NCI-H82 treated with DMSO at 0.1 percent for 48 hours (cell line): ENCODE measurements around the gene TADA2A.
"Not testable (repeated sequence)": the region's sequence is repeated elsewhere in the genome, so short reads cannot be mapped to it uniquely, and the experiment has no call there.

Experiments used
- DNase-seq: peaks from one replicate; lab custom pipeline; 2025; ENCODE audit not compliant: unreplicated experiment; lab: John Stamatoyannopoulos, UW

Gene TADA2A

DNA sequence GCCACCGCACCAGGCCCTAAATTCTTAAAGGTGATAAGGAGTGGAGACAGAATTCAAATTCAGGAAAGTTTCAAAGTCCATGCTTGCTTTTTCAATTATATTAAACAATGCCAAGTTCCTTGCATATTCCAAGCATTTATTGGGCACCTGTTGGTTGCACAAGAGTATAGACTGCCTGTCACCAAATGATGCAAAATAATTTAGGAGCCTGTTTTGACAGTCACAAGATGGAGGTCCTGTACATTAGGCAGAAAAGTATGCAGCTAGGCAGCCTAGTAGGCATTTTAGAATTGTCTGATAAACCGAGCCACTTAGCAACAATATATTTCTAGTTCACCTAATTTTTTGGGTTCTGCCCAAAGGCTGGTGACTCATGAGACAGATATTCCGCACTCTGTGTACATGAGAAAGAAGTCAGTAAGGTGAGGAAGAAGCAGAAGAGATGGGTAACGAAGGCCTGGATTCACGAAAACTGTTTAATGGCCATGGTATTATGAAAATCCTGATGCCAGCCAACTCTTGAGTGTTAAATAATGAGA lies 7.4 kb upstream of the TADA2A start:
- DNase-seq, result no peak

DNA sequence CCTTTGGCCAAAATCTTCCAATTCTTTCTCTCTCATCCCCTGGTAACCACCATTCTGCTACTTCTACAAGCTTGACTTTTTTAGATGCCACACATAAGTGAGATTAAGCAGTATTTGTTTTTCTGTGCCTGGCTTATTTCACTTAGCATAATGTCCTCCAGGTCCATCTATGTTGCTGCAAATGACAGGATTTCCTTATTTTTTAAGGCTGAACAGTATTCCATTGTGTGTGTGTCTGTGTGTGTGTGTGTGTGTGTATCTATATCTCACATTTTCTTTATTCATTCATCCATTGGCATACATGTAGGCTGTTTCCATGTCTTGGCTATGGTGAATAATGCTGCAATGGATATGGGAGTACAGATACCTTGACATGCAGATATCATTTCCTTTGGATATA lies 6.2 kb upstream of the TADA2A start:
- DNase-seq, result no peak

DNA sequence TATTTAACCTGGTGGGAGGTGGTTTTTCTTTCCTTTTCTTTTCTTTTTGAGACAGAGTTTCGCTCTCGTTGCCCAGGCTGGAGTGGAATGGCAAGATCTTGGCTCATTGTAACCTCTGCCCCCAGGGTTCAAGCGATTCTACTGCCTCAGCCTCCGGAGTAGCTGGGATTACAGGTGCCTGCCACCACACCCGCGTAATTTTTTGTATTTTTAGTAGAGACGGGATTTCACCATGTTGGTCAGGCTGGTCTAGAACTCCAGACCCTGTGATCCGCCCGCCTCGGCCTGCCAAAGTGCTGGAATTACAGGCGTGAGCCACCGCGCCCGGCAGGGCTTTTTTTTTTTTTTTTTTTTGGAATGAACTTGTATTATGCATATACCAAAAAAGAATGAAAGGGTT lies 1.2 kb upstream of the TADA2A start:
- not testable (repeated sequence) for DNase-seq

DNA sequence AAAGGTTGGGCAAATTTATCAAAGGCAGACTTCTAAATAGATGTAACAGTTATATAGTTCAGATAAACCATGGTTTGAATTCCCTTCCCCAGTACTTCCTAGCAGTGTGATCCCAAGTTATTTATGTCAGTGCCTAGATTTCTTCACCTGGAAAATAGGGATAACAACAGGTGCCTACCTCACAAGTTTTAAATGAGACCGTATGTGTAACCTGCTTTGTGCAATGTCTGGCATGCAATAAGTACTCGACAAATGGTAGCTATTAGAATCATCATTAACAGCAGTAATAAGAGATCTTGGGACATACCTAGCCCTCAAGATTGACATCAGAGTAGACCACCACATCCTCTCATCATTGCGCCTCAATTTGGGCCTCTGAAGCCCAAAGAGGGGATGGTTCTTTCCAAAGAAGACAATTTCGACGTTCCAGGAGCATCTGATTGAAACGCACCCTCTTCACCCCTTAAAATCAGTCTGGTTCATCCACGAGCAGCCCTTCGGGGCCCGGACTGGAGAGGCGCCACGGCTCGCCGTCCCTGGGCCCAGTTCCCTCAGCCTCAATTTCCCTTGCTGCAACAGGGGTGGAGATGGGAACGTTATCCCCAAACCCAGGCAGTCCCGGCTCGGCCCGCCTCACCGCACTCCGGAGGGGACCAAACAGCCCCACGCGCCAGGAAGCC lies 591 bp upstream of the TADA2A start:
- no peak for DNase-seq

DNA sequence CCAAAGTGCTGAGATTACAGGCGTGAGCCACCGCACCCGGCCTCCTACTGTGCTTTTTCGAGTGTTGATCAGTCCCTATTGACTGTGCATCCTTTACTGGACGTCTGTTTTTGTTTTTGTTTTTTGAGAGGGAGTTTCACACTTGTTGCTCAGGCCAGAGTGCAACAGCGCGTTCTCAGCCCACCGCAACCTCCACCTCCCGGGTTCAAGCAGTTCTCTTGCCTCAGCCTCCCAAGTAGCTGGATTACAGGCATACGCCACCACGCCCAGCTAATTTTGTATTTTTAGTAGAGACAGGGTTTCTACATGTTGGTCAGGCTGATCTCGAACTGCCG lies 1.4 kb downstream of the TADA2A start:
- not testable (repeated sequence) for DNase-seq

DNA sequence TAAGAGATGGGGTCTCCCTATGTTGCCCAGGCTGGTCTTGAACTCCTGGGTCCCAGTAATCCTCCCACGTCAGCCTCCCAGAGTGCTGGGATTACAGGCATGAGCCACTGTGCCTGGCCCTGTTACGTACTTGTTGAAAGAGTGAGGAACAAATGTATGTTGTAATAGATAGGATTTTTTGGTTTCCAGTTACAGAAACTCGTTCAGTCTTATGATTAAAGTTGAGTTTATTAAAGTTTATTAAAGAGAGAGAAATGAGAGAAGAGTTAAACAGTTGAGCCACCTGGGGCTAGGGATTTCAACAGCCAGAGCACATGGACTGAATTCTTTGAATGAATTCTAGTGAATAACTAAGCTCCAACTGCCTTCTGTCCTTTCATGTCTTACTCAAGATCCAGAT lies 3.7 kb downstream of the TADA2A start:
- DNase-seq, result no peak

DNA sequence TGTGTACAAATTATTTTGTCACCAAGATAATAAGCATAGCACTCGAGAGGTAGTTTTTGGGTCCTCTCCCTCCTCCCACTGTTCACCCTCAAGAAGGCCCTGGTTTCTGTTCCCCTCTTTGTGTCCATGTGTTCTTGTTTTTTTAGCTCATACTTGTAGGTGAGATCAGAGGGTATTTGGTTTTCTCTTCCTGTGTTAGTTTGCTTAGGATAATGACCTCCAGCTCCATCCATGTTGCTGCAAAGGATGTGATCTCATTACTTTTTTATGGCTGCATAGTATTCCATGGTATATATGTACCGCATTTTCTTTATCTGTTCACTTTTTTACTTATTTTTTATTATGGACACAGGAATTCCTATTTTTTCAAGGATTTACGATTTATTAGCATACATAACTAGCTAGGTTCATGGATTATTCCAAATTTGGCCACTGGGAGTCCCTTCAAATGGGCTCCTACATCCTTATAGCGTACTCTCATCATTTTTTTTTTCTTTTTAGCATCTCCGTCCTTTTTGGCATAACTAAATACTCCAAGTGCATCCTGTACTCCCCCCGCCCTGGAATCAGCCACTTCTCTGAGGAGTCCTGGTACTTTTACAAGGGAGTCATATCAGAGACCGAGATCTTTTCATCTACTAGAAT lies 7.3 kb downstream of the TADA2A start:
- no peak for DNase-seq

DNA sequence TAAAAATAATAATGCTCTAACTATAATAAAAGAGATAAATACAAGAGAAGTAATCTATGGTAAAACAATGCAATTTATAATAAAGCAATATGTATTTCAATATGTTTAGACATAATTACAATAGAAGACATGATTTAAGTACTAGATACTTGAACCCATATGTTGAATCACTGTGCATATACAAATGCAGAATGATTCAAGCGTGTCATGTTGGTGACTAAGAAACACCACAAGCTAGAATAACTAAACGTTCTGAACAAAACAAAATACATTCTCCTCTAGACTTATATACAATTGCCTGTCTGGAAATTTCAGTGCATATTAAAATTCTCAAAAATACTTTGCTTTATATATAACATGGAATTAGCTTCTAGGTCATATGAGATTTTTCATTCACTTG lies 11.2 kb downstream of the TADA2A start:
- DNase-seq, result no peak

DNA sequence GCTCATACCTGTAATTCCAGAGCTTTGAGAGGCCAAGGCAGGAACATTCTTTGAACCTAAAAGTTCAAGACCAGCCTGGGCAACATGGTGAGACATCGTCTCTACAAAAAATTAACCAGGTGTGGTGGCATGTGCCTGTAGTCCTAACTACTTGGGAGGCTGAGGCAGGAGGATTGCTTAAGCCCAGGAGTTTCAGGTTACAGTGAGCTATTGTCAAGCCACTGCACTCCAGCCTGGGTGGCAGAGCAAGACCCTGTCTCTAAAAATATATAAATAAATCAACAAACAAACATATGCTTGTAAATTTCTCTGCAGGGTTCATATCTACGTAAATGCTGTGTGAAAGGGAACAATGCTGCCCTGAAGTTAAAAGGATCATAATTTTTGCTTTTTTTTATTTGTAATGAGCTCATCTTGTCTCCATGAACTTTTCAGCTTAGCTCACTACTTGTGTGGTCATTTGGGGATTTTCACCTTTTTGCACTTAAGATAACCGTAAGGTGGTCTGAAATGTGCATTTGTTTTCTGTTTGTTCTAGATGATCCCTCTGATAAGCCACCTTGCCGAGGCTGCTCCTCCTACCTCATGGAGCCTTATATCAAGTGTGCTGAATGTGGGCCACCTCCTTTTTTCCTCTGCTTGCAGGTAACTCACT lies 16.4 kb downstream of the TADA2A start:
- no peak for DNase-seq

DNA sequence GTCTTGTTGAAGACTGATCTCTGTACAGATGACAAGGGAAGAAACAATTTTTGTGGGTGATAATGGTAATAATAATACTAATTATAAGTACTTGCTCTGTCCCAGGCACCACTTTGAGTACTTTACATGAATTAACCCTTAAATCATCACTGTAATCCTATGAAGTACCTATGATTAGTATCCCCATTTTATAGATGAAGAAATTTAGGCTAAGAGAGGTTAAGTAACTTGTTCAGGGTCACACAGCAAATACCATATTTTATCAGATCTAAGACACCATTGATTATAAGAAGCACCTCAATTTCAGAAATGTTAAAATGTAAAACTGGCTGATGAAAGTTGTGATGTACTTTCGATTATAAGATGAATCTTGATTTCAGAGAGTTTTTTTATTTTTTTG lies 18.6 kb downstream of the TADA2A start:
- DNase-seq, result no peak

DNA sequence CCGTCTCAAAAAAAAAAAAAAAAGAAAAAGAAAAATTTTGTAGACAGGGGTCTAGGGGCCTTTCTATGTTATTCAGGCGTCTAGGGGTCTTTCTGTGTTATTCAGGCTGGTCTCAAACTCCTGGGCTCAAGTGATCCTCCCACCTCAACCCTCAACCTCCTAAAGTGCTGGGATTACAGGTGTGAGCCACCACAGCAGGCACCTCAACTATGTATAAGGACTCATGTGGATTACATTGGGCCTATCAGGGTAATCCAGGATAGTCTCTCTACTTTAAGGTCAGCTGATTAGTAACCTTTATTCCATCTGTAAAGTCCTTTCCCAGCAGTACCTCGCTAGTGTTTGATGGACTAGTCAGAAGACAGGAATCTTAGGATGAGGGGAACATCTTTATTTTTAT lies 22.4 kb downstream of the TADA2A start:
- DNase-seq, result no peak

DNA sequence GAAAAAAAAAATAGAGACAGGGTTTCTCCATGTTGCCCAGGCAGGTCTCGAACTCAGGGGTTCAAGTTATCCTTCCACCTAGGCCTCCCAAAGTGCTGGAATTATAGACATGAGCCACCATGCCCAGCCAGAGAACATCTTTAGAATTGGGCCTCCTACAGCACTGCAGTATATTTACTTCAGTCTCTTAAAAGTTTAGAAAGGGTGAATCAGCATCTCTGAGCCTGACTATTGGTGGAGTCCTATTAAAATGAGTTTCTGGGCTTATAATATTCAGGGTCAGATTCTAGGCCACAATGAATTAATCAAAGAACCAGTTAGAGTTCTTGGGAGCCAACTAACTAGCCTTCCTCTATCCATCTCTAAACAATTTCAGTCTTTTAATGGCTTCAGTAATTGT lies 22.8 kb downstream of the TADA2A start:
- no peak for DNase-seq

DNA sequence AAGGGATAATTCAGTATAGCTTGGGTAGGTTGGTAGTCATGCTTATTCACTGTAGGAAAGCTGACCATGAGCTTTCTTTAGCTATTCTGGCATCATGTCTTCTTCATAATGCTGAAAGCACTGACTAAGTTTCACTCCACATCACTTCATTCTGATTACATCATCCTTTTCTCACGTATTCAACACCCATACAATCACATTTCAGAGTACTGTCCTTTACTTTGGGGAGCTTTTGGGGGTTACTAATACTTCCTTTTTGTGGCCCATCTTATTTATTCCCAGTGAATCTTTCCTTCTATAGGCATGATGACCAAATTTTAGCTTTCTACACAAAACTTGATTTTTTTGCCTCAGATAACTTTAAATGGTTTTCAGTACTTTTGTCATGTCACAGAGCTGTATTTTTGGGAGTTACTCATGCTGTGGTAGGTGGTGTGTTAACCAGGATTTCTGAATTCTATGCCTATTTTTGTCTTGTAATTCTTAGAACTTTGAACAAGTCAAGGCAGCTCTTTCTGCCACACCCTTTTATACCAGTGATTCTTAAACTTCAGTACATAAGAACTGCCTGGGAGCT lies 23.5 kb downstream of the TADA2A start:
- DNase-seq, result no peak

DNA sequence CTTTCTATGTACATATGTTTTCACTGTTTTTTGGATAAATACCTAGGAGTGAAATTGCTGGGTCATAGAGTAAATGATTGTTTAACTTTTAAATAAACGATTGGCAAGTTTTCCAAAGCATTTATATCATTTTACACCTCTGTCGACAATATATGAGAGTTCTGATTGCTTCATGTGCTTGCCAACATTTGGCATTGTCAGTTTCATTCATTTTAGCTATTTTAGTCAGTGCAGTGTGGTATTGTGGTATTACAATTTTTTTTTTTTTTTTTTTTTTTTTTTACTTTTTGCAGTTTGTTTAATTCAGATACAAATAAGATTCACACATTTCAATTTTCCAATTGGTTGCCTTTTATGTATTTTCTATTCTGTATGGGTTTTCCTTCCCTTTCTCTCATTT lies 26.0 kb downstream of the TADA2A start:
- DNase-seq, result no peak

DNA sequence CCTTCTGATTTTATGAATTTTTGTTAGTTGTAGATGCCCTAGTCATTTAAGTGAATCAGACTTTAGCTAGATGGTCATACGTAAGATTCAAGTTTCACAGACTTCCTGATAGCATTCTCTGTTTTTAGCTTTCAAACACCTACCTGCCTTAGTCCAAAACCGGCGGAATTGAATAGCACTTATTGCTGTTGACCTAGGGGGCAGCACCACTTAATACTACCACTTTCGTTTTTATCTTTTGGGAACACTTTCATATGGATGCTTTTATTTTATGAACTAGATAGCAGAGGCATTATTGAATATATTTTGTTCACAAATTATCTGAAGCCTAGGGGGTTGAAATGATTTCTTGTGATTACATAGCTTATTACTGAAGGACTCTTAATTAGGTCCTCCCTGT lies 31.5 kb downstream of the TADA2A start:
- no peak for DNase-seq

DNA sequence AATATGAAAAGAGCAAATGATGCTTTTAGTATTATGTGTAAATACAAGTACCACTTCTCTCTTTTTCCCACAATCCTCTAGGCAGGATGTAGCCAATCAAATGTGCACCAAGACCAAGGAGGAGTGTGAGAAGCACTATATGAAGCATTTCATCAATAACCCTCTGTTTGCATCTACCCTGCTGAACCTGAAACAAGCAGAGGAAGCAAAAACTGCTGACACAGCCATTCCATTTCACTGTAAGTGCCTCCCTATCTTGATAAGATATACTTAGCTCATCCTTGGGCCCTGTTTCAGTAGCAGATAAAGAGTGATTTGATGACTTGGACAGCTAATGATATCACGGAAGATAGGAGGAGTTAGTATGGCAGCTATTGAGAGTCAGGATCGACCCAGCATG lies 33.7 kb downstream of the TADA2A start:
- DNase-seq, result no peak

DNA sequence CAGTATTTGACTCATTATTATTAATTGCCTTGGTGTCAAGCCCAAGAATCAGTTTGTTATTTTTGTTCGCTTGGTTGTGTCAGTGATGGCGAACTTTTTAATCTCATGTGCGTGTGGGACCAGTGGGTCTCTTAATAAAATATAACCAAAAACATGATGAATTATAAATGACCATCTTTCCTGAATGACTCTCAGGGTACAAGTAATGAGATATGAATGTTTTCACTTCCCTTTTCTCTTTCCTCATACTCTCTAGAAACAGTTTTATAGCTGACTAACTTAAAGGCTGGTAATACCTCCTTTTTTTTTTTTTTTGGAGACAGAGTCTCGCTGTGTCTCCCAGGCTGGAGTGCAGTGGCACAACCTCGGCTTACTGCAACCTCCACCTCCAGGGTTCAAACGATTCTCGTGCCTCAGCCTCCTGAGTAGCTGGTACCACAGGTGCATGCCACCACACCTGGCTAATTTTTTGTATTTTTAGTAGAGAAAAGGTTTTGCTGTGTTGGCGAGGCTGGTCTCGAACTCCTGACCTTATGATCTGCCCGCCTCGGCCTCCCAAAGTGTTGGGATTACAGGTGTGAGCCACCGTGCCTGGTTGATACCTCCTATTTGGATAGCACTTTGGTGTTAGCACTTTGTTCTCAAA lies 34.8 kb downstream of the TADA2A start:
- not testable (repeated sequence) for DNase-seq

DNA sequence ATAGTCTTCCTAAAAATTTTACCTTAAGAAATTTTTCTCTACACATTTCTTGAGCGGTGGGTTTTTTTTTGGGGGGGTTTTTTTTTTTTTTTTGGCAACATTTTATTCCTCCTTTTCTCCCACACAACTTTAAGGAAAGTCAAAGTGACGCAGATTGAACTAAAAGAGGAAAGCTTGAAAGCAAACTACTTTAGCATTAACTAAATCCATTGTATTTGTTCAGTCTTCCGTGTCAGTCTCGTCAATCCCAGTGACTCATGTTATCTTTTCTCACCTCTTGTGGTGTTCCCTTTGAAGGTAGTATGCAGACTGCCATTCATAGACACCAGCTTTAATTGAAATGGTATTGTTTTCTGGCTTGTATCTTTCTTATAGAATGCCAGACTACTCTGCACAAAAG lies 39.3 kb downstream of the TADA2A start:
- no peak for DNase-seq

DNA sequence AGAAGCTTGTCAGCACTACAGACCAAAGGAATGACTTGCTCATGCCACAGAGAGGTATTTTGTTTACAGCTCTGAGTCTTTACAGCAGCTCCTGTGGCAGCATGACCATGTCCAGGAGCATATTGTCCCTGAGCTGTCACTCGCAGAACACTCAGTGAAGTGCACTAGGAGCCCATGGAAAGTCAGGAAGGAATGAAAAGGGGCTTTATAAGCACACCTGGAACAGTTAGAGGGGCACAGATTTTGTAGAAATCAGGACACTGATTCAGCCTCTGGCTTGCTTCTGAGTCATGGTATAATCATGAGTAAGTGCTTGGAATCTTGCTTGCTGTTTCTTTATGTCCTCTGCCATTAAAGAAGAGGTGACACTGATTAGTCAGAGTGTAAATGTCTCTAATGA lies 41.0 kb downstream of the TADA2A start:
- no peak for DNase-seq

DNA sequence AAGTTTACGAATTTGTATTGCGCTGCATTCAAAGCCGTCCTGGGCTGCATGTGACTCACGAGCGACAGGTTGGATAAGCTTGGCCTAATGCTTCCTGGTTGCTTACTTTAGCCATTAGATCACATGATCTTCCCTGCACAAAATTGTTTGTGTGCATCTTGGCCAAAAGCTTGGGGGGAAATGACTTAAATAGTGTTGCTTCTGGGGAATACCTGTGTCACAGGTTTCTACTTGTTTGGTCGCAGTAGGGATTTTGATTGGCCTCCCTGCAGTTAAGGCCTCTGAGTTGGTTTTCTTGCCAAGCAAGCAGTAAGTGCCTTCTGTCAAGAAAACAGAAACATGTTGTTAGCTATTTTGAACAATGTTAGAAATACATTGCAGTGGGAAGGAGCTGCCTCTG lies 43.4 kb downstream of the TADA2A start:
- no peak for DNase-seq

DNA sequence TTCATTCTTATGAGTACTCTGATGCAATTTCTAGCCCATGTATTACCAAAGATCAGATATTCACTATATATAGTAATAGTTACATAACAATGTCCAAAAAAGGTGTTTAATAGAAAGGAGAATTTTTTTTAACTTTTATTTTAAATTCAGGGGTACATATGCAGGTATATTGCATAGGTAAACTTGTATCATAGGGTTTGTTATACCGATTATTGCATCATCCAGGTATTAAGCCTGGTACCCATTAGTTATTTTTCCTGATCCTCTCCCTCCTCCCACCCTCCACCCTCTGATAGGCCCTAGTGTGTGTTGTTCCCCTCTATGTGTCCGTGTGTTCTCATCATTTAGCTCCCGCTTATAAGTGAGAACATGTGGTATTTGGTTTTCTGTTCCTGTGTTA lies 51.1 kb downstream of the TADA2A start:
- DNase-seq, result not testable (repeated sequence)

DNA sequence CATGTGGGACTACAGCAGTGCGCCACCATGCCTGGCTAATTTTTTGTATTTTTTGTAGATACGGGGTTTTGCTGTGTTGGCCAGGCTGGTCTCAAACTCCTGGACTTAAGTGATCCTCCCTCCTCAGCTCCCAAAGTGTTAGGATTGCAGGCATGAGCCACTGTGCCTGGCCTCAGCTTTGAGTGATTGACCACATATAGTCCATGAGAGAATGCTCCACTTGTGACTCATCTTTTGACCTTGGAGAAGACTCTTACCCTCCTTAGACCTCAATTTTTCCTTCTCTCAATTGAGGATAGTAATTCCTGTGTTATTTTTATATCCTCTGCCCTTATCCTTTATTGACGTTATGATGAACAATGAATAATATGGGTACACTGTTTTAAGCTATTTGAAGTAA lies 52.1 kb downstream of the TADA2A start:
- no peak for DNase-seq
